ENCODE results near the gene WNT1.

WNT1 gene

DNA sequence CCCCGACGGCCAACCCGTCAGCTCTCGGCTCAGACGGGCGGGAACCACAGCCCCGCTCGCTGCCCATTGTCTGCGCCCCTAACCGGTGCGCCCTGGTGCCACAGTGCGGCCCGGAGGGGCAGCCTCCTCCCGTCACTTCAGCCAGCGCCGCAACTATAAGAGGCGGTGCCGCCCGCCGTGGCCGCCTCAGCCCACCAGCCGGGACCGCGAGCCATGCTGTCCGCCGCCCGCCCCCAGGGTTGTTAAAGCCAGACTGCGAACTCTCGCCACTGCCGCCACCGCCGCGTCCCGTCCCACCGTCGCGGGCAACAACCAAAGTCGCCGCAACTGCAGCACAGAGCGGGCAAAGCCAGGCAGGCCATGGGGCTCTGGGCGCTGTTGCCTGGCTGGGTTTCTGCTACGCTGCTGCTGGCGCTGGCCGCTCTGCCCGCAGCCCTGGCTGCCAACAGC, at the start of gene WNT1:
WNT1 (plus strand) TSS at position 32 of the 450 bp plus-strand sequence; CDS start at position 361, 329 bp downstream.
- DNase-seq (ENCODE audit: low read depth in 3 of 3) = no peak

DNA sequence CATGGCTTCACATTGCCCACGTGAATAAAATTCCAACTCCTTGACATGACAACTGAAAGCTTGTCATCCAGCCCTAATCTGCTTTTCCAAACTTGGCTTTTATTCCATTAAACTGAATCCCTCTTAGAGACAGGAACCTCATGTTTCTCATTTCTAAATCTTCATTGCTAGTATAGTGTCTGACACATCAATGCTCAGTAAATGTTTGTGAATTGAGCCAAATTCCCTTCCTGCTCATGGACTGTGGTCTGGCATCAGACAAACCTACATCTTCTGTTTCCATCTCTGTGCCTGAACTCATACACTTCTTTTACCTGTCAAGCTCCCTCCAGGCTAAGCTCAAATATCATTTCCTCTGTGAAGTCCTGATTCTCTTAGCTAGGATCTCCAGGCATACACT, 48.6 kb upstream of the WNT1 start:
- DNase-seq (ENCODE audit: low read depth in 3 of 3) = no peak

- no peak for DNase-seq (ENCODE audit: low read depth in 3 of 3)
Measured at GRCh38 chr12:48930475-48930874, 47.6 kb upstream of the WNT1 start.

DNA sequence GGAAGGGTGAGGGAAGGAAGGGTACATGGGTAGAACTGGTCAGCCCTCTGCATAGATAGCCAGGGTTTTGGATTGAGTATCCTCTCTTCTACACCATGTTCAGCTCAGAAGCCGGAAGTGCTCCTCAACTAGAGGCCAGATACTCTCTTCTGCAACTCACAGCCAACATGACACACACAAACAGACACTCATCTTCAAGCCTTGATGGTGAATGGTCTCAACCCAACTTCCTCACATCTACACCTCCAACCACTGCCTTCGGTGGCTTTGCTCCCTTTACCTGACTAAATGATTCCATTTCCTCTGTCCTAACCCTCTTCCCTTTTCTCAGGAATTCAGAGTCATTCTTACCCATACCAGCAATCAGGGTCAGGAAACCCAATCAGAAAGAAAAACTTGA, 45.2 kb upstream of the WNT1 start:
- DNase-seq (ENCODE audit: low read depth in 3 of 3) = no peak

GRCh38 chr12:48933664-48934311, 44.3 kb upstream of the WNT1 start:
- DNase-seq (ENCODE audit: low read depth in 3 of 3) = no peak

DNA sequence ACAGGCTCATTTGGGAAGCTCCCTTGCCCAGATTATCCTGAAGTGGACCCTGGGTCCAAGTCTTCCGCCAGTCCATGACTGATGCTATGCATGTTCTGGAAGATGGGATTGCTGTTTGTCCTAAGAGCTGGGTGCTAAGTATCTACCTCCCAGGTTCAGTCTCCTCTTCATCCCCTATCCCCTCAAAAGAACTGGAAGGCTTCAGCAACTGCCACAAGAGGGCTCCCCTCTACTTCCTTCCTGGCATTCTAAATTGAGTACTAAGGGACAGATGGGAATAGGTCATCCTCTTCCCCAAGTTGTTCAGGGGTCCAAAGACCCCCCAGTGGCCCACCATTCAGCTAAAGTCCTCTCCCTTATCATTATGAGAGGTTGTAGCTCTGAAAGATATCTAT, 43.8 kb upstream of the WNT1 start:
- DNase-seq (ENCODE audit: low read depth in 3 of 3) = no peak

DNA sequence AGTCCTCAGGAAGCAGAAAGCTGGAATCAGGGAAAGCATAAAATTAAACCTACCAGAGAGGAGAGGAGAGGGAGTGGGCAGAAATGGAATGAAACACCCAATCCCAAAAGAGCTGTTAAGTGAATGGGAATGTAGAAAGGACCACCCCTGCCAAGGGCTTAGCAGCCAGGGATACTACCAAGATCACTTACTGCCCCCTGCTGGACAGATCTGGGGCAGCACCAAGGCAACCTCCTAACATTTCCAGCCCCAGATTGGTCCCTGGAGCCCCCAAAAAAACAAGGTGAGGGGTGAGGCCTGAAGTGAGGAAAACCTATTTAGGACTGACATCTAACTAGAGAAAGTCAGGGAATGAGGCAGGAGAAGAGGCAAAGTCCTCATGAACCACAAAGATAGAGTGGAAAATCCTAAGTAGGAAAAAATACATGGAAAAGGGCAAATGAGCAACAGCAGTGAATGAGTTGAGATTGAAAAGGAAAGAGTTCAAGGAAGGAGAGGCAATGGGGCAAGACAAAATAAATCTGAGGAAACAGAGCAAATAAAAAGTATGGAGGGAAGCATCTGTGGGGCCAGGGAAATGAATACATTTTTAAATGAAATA, 41.6 kb upstream of the WNT1 start:
- peak; percentile 65 to 80 (median 73) for DNase-seq (ENCODE audit: low read depth in 3 of 3)

GRCh38 chr12:48937170-48937569, 41.0 kb upstream of the WNT1 start:
- DNase-seq (ENCODE audit: low read depth in 3 of 3) = no peak

GRCh38 chr12:48938805-48939204, 39.3 kb upstream of the WNT1 start:
- DNase-seq (ENCODE audit: low read depth in 3 of 3) = no peak

GRCh38 chr12:48940181-48940580, 37.9 kb upstream of the WNT1 start:
- no peak for DNase-seq (ENCODE audit: low read depth in 3 of 3)

GRCh38 chr12:48943221-48943620, 34.9 kb upstream of the WNT1 start:
- no peak for DNase-seq (ENCODE audit: low read depth in 3 of 3)

DNA sequence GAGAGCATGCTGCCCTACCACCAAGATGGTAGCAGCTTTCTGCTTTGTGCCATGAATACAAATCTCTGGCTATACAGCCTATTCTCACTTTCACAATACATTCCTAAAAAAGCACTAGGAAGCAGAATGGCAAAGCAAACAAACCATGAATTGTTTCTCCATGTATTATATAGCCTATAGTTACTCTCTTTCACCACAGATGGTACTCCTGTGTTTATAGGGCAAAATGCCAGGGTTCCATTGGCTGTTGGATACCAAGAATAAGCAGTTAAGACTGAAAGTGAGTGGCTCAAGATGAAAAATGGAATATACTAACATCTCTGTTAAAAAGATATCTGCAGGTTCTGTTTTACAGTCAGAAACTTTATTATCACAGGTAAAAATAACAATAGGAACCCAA, 31.9 kb upstream of the WNT1 start:
- DNase-seq (ENCODE audit: low read depth in 3 of 3) = no peak

DNA sequence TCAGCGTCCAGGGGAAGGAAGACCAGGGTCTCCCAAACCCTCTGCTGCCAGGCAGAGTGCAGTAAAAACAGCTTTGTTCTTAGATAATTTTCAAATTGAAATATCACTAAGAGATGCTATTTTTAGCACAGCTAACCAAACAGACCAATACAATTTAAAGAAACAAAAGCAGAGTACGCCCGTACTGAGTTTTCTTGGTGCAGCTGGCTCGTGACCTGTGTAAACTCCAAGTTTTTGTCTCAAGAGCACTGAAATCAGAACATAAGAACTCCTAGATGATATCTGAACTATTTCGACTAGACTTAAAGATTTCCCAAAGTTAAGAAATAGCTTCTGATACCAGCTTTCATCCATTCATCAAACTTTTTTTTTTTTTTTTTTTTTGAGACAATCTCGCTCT, 31.2 kb upstream of the WNT1 start:
- no peak for DNase-seq (ENCODE audit: low read depth in 3 of 3)

- DNase-seq (ENCODE audit: low read depth in 3 of 3) = no peak
Measured at GRCh38 chr12:48947727-48948126, 30.4 kb upstream of the WNT1 start.

- DNase-seq (ENCODE audit: low read depth in 3 of 3) = no peak
Measured at GRCh38 chr12:48952691-48953090, 25.4 kb upstream of the WNT1 start.

- DNase-seq (ENCODE audit: low read depth in 3 of 3) = no peak
Measured at GRCh38 chr12:48954061-48954460, 24.1 kb upstream of the WNT1 start.

DNA sequence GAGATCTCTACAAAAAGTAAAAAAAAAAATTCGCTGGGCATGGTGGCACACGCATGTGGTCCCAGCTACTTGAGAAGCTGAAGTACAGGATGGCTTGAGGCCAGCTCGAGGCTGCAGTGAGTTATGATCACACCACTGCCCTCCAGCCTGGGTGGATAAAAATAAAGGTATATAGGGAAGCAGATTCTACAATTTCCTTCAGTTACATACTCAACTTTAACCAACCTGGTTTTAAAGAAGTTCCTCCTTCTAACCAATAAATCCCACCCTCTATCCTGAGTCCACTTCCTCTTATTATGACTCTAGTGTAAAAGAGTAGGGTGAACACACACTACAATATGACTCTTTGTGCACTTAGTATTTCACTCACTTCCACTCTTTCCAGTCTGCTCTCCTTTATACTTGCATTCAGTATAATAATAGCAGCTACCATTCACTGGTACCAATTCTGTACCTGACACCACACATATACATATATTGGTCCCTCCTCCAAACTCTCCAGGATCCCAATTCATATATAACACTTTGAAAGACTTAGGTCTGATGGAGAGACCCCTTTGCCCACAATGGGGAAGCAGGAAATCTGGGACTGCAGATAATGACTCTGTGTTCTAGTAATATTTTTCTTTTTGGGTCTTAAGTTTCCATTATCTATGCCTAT, 23.2 kb upstream of the WNT1 start:
- no peak for DNase-seq (ENCODE audit: low read depth in 3 of 3)

- peak in 1 of 3 experiments; percentile 32 for DNase-seq (ENCODE audit: low read depth in 3 of 3)
Measured at GRCh38 chr12:48956279-48957140, 21.6 kb upstream of the WNT1 start.

- DNase-seq (ENCODE audit: low read depth in 3 of 3) = peak; percentile 85 to 93 (median 86)
Measured at GRCh38 chr12:48957141-48958048, 20.7 kb upstream of the WNT1 start, which contains the start of gene ARF3. ARF3 (minus strand) TSS chr12:48957487; CDS start chr12:48941095, 16,392 bp downstream.

DNA sequence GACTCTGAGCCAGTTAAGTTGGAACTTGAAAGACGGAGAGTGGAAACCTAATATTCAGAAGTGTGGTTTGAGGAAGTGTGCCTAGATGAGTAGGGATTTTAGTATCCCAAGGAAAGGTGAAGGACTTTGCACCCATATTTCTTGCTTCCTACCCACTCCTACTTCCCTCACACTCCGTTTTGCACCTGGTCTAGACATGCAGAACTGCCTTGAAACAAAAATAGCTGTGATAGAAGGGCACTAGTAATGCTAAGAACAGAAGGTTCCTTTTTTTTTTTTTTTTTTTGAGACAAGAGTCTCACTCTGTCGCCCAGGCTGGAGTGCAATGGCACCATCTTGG, 20.1 kb upstream of the WNT1 start:
- DNase-seq (ENCODE audit: low read depth in 3 of 3) = no peak

GRCh38 chr12:48960834-48961233, 17.3 kb upstream of the WNT1 start:
- no peak for DNase-seq (ENCODE audit: low read depth in 3 of 3)

Measured in stimulated activated CD4-positive, alpha-beta T cell treated with anti-CD3 and anti-CD28 coated beads, TNF-alpha, amount 100 ng/mL, for 24 hours (primary cell).